K562 (cell line): ENCODE results near the gene ZNF800. TPM values are rescaled to one million over a fixed set of nuclear protein-coding genes. Genes with fewer than 3 reads are reported as not detected.

Source experiments
- ADNP ChIP-seq: fragments of 200-800 bp; sonication (Bioruptor generic); IDR thresholded peaks from 2 replicates; pipeline ENCODE4 v1.6.1; 2016; ENCODE audit warnings: missing genetic modification characterization, missing compliant biosample characterization
- COPS2 ChIP-seq: fragments of 450-650 bp; conservative IDR thresholded peaks from 2 replicates; pipeline ENCODE4 v1.6.1; 2016; ENCODE audit warnings: mild to moderate bottlenecking, moderate library complexity
- DPF2 ChIP-seq: fragments of 450-650 bp; IDR thresholded peaks from 2 replicates; pipeline ENCODE4 v1.6.1; 2016
- EP400 ChIP-seq: fragments of 450-650 bp; IDR thresholded peaks from 2 replicates; pipeline ENCODE4 v1.6.1; 2017; ENCODE audit warnings: antibody characterized with exemption, mild to moderate bottlenecking, moderate library complexity
- FOXJ2 ChIP-seq: fragments of 200-800 bp; sonication (Bioruptor generic); IDR thresholded peaks from 2 replicates; pipeline ENCODE4 v1.6.1; 2016; ENCODE audit warnings: missing genetic modification characterization, missing compliant biosample characterization
- FOXM1 ChIP-seq, 2 experiments: fragments of 450-650 bp in 1 of 2; sonication (generic) in 1 of 2; formaldehyde crosslinking in 1 of 2; IDR thresholded peaks; 2 replicates each; pipeline versions ENCODE4 v1.6.1 to v1.9.0; 2017 to 2022; ENCODE audit warnings: low read depth in 2 of 2, mild to moderate bottlenecking in 2 of 2, missing genetic modification reagents in 1 of 2, moderate library complexity in 1 of 2
- GATAD2B ChIP-seq: fragments of 450-650 bp; IDR thresholded peaks from 2 replicates; pipeline ENCODE4 v1.6.1; 2017; ENCODE audit warnings: mild to moderate bottlenecking, borderline replicate concordance
- GTF2A2 ChIP-seq: IDR thresholded peaks from 2 replicates; pipeline ENCODE4 v1.6.1; 2016; ENCODE audit warnings: mild to moderate bottlenecking, missing genetic modification characterization, missing compliant biosample characterization
- HNRNPK ChIP-seq: fragments of 200-400 bp; formaldehyde crosslinking; IDR thresholded peaks from one replicate; pipeline ENCODE4 v1.6.1; 2018; ENCODE audit warnings: mild to moderate bottlenecking, low read depth, low read length; ENCODE audit not compliant: poor library complexity, severe bottlenecking
- ILF3 ChIP-seq: fragments of 450-650 bp; IDR thresholded peaks from 2 replicates; pipeline ENCODE4 v1.6.1; 2018; ENCODE audit warnings: antibody characterized with exemption, mild to moderate bottlenecking, moderate library complexity, borderline replicate concordance
- KDM1A ChIP-seq, 2 experiments: fragments of 450-650 bp; IDR thresholded peaks; 2 replicates each; pipeline ENCODE4 v1.6.1; 2016; ENCODE audit warnings: mild to moderate bottlenecking in 2 of 2
- MYBL2 ChIP-seq, 2 experiments: fragments of 450-650 bp in 1 of 2; sonication (generic) in 1 of 2; formaldehyde crosslinking in 1 of 2; IDR thresholded peaks; 2 replicates each; pipeline versions ENCODE4 v1.6.1 to v1.8.1; 2017 to 2022; ENCODE audit warnings: borderline replicate concordance in 1 of 2, inconsistent platforms in 1 of 2, low read depth in 1 of 2, mild to moderate bottlenecking in 1 of 2, missing genetic modification reagents in 1 of 2, moderate library complexity in 1 of 2
- NONO ChIP-seq, 2 experiments: fragments of 200-400 bp in 1 of 2; fragments of 450-650 bp in 1 of 2; formaldehyde crosslinking in 1 of 2; IDR thresholded peaks; 2 replicates each; pipeline ENCODE4 v1.6.1; 2017; ENCODE audit warnings: low read depth in 2 of 2, mild to moderate bottlenecking in 2 of 2, moderate library complexity in 2 of 2, low read length in 1 of 2
- POLR2A ChIP-seq: fragments of 450-650 bp; conservative IDR thresholded peaks from 2 replicates; pipeline ENCODE4 v1.6.1; 2016
- RAD21 ChIP-seq, 2 experiments: fragments of 250-450 bp in 1 of 2; fragments of 450-650 bp in 1 of 2; sonication (Bioruptor Pico) in 1 of 2; formaldehyde crosslinking in 1 of 2; IDR thresholded peaks in 1 of 2; conservative IDR thresholded peaks in 1 of 2; 2 replicates each; pipeline versions ENCODE4 v1.4.0 to v1.8.0; 2020 to 2022; ENCODE audit warnings: mild to moderate bottlenecking in 2 of 2, moderate library complexity in 1 of 2
- RBM22 ChIP-seq: fragments of 200-400 bp; formaldehyde crosslinking; IDR thresholded peaks from 2 replicates; pipeline ENCODE4 v1.6.1; 2018; ENCODE audit warnings: low read length, low read depth; ENCODE audit not compliant: poor library complexity, severe bottlenecking
- SMARCA4 ChIP-seq: fragments of 450-650 bp; IDR thresholded peaks from 2 replicates; pipeline ENCODE4 v1.6.1; 2016
- U2AF2 ChIP-seq: fragments of 200-400 bp; formaldehyde crosslinking; optimal IDR thresholded peaks from 2 replicates; pipeline ENCODE3; 2017; ENCODE audit warnings: low read depth, mild to moderate bottlenecking, low read length
- ZNF589 ChIP-seq: fragments of 200-800 bp; sonication (Bioruptor generic); IDR thresholded peaks from 2 replicates; pipeline ENCODE4 v1.6.1; 2016; ENCODE audit warnings: low read depth, missing genetic modification characterization, missing compliant biosample characterization
- polyA plus RNA-seq, 8 experiments: library from polyadenylated mRNA; depleted of rRNA in 4 of 8; stranded (reverse) in 5 of 8; unstranded in 3 of 8; fragments of >200 nt; fragmentation: Nextera tagmentation in 2 of 8; fragmentation: Illumina TruSeq in 1 of 8; extraction: Ambion mirVana in 2 of 8; extraction: Trizol in 1 of 8; gene quantifications; 2 replicates each; pipeline versions ENCODE4 v1.2.1 to v1.2.3, GENCODE V29; 2011 to 2014; ENCODE audit warnings: inconsistent platforms in 1 of 8, missing spikeins in 1 of 8
- total RNA-seq, 7 experiments: library from RNA; depleted of rRNA in 6 of 7; stranded (reverse); fragments of >200 nt in 6 of 7; fragmentation: Illumina TruSeq in 2 of 7; extraction: Trizol in 2 of 7; gene quantifications; 2 replicates each; pipeline versions ENCODE4 v1.2.1 to v1.2.3, GENCODE V29; 2011 to 2021; ENCODE audit warnings: low replicate concordance in 1 of 7
- TF ChIP-seq, protein P1 (sequence below): fragments of 250-450 bp; sonication (Bioruptor Pico); IDR thresholded peaks from 2 replicates; pipeline ENCODE4 v1.8.0; 2022; ENCODE audit warnings: moderate library complexity, mild to moderate bottlenecking, inconsistent platforms
- TF ChIP-seq, protein P2 (sequence below): fragments of 450-650 bp; formaldehyde crosslinking; IDR thresholded peaks from 2 replicates; pipeline ENCODE4 v1.4.0; 2020; ENCODE audit warnings: mild to moderate bottlenecking, moderate library complexity

ZNF800 gene
- total and polyA plus RNA-seq, 9 of the 15 experiments (the other 6 are each of a cell fraction or from before 2014, with no cell fraction given) = 7.5 to 58.3 (median 33.4) TPM

DNA sequence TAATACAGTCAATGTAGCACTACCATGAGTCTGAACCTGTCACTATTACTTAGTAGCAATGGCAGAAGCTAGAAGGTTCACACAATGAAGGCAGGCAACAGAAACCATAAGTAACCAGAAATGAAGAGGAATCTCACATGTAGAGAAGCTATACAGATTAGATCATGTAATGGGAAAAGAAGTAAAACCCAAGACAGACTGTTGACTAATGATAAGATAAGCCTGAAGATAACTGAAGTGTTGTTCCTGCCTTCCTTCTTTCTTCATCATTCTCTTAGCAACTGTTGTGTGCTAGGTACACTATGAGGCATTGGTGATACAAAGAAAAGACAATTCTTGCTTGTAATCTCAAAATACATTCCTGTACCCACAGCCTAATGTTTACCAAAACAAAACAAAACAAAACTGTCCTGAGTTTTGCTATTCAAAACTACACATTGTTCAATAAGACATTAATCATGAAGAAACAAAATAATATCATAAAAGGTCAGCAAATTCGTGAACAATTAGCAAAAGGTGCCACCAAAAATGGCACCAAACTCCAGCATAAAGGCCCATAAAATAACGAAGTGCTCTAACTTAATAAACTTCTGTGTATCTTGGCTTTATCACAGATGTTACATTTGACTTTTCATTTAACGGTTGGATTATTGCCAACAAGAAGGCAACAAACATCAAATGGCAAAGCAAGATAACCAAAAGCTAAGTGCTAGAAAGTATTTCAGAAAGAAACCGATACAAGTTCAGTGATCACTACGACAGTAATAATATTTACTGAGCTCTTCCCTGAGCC lies 27.1 kb downstream of the ZNF800 start (continued):
- TF ChIP-seq FOXM1 (IDR thresholded peaks at IDR 0.05; ENCODE audit: low read depth) = peak; percentile 25; the same call in 1 of the 2 replicates
- no peak for TF ChIP-seq FOXM1 (CRISPR knock-in tag; IDR thresholded peaks at IDR 0.05; ENCODE audit: low read depth)
- TF ChIP-seq ADNP (tag) = peak; percentile 96
- TF ChIP-seq NONO (IDR thresholded peaks at IDR 0.05; ENCODE audit: low read depth in 2 of 2, low read length in 1 of 2) = peak in 1 of 2 experiments; percentile 51; a peak in 1 of 4 replicates
- TF ChIP-seq GTF2A2 (tag) = no peak
- TF ChIP-seq SMARCA4 = peak; percentile 81
- TF ChIP-seq GATAD2B = peak; percentile 82
- 0 out of 2 replicates have a peak, but pooled peaks have one; percentile 10 for TF ChIP-seq EP400
- TF ChIP-seq DPF2 = peak; percentile 91
- no peak for TF ChIP-seq COPS2
- no peak for TF ChIP-seq RBM22
- TF ChIP-seq RAD21 (CRISPR knock-in tag; conservative IDR thresholded peaks at IDR 0.05 in 1 of 2, IDR thresholded peaks at IDR 0.05 in 1 of 2) = 0 out of 4 replicates have a peak, but pooled peaks of 1 of the 2 experiments have one; percentile 1
- no peak for TF ChIP-seq POLR2A
- TF ChIP-seq, protein P1, sequence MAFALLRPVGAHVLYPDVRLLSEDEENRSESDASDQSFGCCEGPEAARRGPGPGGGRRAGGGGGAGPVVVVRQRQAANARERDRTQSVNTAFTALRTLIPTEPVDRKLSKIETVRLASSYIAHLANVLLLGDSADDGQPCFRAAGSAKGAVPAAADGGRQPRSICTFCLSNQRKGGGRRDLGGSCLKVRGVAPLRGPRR (CRISPR knock-in tag) = no peak
- TF ChIP-seq MYBL2 (IDR thresholded peaks at IDR 0.05; ENCODE audit: low read depth) = peak; percentile 11; the same call in 1 of the 2 replicates
- no peak for TF ChIP-seq MYBL2 (CRISPR knock-in tag; IDR thresholded peaks at IDR 0.05; ENCODE audit: borderline replicate concordance)
- TF ChIP-seq, protein P2, sequence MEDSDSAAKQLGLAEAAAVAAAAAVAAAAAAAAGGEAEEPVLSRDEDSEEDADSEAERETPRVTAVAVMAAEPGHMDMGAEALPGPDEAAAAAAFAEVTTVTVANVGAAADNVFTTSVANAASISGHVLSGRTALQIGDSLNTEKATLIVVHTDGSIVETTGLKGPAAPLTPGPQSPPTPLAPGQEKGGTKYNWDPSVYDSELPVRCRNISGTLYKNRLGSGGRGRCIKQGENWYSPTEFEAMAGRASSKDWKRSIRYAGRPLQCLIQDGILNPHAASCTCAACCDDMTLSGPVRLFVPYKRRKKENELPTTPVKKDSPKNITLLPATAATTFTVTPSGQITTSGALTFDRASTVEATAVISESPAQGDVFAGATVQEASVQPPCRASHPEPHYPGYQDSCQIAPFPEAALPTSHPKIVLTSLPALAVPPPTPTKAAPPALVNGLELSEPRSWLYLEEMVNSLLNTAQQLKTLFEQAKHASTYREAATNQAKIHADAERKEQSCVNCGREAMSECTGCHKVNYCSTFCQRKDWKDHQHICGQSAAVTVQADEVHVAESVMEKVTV = peak; percentile 45; the same call in 1 of the 2 replicates
- peak; percentile 98 for TF ChIP-seq FOXJ2 (tag)
- no peak for TF ChIP-seq U2AF2
- TF ChIP-seq ZNF589 (CRISPR knock-in tag) = no peak
- TF ChIP-seq KDM1A (IDR thresholded peaks at IDR 0.05) = peak in 1 of 2 experiments; percentile 44; a peak in 1 of 4 replicates
- TF ChIP-seq ILF3 = peak; percentile 57; the same call in 1 of the 2 replicates
- no peak for TF ChIP-seq HNRNPK
